Ovary (tissue), 9 donors: ENCODE results near the gene CAMSAP1. TPM values are rescaled to one million over a fixed set of nuclear protein-coding genes. Genes with fewer than 3 reads are reported as not detected.

ENCODE experiments used
- DNase-seq, 5 donors: peaks; one replicate each; pipeline ENCODE4 v3.0.0-alpha.2; 2019 to 2020
- H3K27ac ChIP-seq, 2 donors: fragments of 200-600 bp; one replicate each; pipeline versions ENCODE4 v1.5.1 to v1.8.0; 2019 to 2022
- H3K27me3 ChIP-seq: fragments of 200-600 bp; one replicate; pipeline ENCODE4 v1.8.0; 2022
- H3K36me3 ChIP-seq: fragments of 200-600 bp; sonication (generic); one replicate; pipeline ENCODE4 v1.5.1; 2019
- H3K4me1 ChIP-seq: one replicate; pipeline ENCODE4 v1.8.1; 2013; ENCODE audit warnings: mild to moderate bottlenecking, moderate library complexity; ENCODE audit not compliant: insufficient read depth
- H3K4me3 ChIP-seq: fragments of 200-600 bp; sonication (generic); one replicate; pipeline ENCODE4 v1.5.1; 2017
- H3K9me3 ChIP-seq, 2 donors: fragments of 200-600 bp in 1 of 2; sonication (generic) in 1 of 2; one replicate each; pipeline versions ENCODE4 v1.5.1 to v1.8.1; 2013 to 2019; ENCODE audit warnings: mild to moderate bottlenecking in 1 of 2, moderate library complexity in 1 of 2
- EP300 ChIP-seq: sonication (generic); formaldehyde crosslinking; IDR thresholded peaks from one replicate; pipeline ENCODE4 v1.6.1; 2017; ENCODE audit warnings: antibody characterized with exemption
- POLR2A ChIP-seq: fragments of 450-650 bp; IDR thresholded peaks from one replicate; pipeline ENCODE4 v1.6.1; 2017; ENCODE audit warnings: antibody characterized with exemption, mild to moderate bottlenecking, moderate library complexity
- WGBS, 3 donors: extraction: QIAGEN DNeasy Blood & Tissue Kit in 1 of 3; methylation state at CpG; one replicate each; pipeline versions ENCODE4 v1.1.5 to v1.1.7; 2013 to 2017; 5-methylcytosine and 5-hydroxymethylcytosine counted together
- intact Hi-C, 4 donors: fragments of 100-400 bp; cut with DNase I; formaldehyde crosslinking; loops; one replicate each; pipeline versions ENCODE4 v1.11.0 to v1.15.1; 2022 to 2023
- polyA plus RNA-seq, 2 donors: library from polyadenylated mRNA; stranded (reverse); fragments of 200-250 nt in 1 of 2; fragments of 350-450 nt in 1 of 2; fragmentation: Illumina TruSeq in 1 of 2; extraction: RNeasy Lipid Tissue Mini Kit (QIAGEN cat#74804) in 1 of 2; gene quantifications; one replicate each; pipeline ENCODE4 v1.2.3, GENCODE V29; 2013 to 2014
- total RNA-seq, 7 donors: library from RNA; depleted of rRNA in 2 of 7; stranded (reverse); fragments of >200 nt in 2 of 7; fragmentation: NEBNext Ultra II Directional in 3 of 7; extraction: Animal tissue kit (Norgen Biotek cat#: 25700) in 3 of 7; gene quantifications; one replicate each; pipeline versions ENCODE4 v1.1.0 to v1.2.4, GENCODE V29; 2016 to 2023
- TF ChIP-seq, protein P1 (sequence below), 3 donors: fragments of 450-650 bp in 2 of 3; fragments of 200-600 bp in 1 of 3; IDR thresholded peaks; one replicate each; pipeline versions ENCODE4 v1.5.1 to v1.8.0; 2016 to 2022; ENCODE audit warnings: antibody characterized with exemption in 3 of 3, mild to moderate bottlenecking in 1 of 3
- donor health status: DM: no; HTN: no; CAD: no; lungs with moderate emphysema.
- donor health status: DM: no; HTN: no; CAD: no.
- donor health status: Bipolar disorder and iron deficiency.
- donor health status: DM: yes; HTN: yes; CAD: no.
- donor health status: DM: no; HTN: no; CAD: no.
- donor health status: DM: yes; HTN: yes; CAD: no.

The CAMSAP1 gene
- total and polyA plus RNA-seq, 9 donors = 9.4 to 62.6 (median 38.0) TPM

DNA sequence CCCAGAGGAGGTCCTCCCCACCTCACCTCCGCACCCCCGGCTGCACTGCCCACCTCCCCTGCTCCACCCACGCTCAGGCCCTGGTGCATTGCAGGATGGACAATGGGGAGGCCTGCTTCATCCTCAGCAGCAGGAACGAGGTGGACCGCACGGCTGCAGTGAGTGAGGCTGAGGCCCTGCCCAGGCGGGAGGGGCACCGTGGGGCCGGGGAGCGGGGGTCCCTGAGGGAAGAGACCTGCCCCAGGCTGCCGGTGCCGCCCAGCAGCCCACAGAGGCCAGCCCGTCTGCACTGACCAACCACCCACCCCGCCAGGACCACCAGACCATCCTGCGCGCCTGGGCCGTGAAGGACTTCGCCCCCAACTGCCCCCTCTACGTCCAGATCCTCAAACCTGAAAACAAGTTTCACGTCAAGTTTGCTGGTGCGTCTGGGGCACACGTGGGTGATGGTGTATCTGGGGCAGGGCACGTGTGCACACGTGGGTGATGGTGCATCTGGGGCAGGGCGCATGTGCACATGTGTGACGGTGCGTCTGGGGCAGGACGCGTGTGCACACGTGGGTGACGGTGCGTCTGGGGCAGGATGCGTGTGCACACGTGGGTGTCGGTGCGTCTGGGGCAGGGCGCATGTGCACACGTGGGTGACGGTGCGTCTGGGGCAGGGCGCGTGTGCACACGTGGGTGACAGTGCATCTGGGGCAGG is 138.7 kb downstream of the CAMSAP1 start:
- no peaks in the 10 kb centered on the region for H3K36me3 ChIP-seq

DNA sequence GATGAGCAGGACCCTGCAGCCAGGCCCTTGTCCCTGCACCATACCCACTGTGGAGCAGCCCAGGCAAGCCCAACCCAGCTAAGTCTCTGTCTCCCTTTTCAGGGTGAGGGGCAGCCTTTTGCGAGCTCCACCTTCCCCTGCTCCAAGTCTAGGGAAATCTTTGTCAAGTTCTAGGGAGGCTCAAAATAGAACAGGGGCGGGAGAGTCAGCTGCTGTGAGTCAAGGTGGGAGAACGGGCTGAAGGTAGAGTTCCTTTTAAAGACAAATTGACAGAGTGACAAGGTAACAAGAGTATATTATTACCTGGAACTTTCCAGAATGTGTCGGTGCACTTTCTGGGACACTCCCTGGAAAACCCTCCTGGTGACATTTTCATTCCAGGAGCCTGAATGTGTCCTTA is 140.6 kb downstream of the CAMSAP1 start:
- TF ChIP-seq EP300 (no peak), POLR2A (no peak)
- TF ChIP-seq, protein P1, sequence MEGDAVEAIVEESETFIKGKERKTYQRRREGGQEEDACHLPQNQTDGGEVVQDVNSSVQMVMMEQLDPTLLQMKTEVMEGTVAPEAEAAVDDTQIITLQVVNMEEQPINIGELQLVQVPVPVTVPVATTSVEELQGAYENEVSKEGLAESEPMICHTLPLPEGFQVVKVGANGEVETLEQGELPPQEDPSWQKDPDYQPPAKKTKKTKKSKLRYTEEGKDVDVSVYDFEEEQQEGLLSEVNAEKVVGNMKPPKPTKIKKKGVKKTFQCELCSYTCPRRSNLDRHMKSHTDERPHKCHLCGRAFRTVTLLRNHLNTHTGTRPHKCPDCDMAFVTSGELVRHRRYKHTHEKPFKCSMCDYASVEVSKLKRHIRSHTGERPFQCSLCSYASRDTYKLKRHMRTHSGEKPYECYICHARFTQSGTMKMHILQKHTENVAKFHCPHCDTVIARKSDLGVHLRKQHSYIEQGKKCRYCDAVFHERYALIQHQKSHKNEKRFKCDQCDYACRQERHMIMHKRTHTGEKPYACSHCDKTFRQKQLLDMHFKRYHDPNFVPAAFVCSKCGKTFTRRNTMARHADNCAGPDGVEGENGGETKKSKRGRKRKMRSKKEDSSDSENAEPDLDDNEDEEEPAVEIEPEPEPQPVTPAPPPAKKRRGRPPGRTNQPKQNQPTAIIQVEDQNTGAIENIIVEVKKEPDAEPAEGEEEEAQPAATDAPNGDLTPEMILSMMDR (IDR thresholded peaks at IDR 0.05) = no peak
- intact Hi-C loops = no loop called here
- 96 to 98% (median 97%) methylated on average over 4 of the region's 4 CpGs for WGBS, 3 donors

More for the DNA sequence above, 138.7 kb downstream of the CAMSAP1 start:
- Histone ChIP-seq H3K9me3 (no peaks in the 10 kb centered on the region), H3K27me3 (no peaks in the 10 kb centered on the region), H3K4me3 (no peak overlapping the region), H3K27ac (no peak overlapping the region), H3K4me1 (no peaks in the 10 kb centered on the region)
- TF ChIP-seq POLR2A = no peak
- TF ChIP-seq, protein P1 (IDR thresholded peaks at IDR 0.05) = no peak
- intact Hi-C loops = no loop called here
- DNase-seq = no peak
- 84 to 88% (median 87%) methylated on average over 43 of the region's 43 CpGs for WGBS, 3 donors

DNA sequence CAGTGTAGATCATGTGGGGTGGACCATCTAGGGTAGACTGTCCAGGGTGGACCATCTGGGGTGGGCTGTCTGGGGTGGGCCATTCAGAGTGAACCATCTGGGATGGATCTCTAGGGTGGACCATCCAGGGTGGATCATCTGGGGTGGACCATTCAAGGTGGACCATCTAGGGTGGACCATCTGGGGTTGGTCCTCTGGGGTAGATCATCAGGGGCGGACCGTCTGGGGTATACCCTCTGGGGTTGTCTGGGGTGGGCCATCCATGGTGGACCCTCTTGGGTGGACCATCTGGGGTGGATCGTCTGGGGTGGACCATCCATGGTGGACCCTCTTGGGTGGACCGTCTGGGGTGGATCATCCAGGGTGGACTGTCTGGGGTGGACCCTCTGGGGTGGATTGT is 141.1 kb downstream of the CAMSAP1 start:
- TF ChIP-seq POLR2A = no peak
- TF ChIP-seq EP300 = no peak
- TF ChIP-seq, protein P1 (IDR thresholded peaks at IDR 0.05) = no peak
- WGBS, 3 donors = 90 to 98% (median 97%) methylated on average over 4 of the region's 4 CpGs
- no peak for DNase-seq
- H3K4me3 ChIP-seq = no peak overlapping the region
- no peaks in the 10 kb centered on the region for H3K4me1 ChIP-seq
- no peak overlapping the region for H3K27ac ChIP-seq
- no peaks in the 10 kb centered on the region for H3K27me3 ChIP-seq
- H3K36me3 ChIP-seq = no peaks in the 10 kb centered on the region
- intact Hi-C loops = no loop called here
- H3K9me3 ChIP-seq = no peaks in the 10 kb centered on the region

More for the DNA sequence above, 140.6 kb downstream of the CAMSAP1 start:
- Histone ChIP-seq H3K27me3 (no peaks in the 10 kb centered on the region), H3K4me1 (no peaks in the 10 kb centered on the region), H3K4me3 (no peak overlapping the region), H3K36me3 (no peaks in the 10 kb centered on the region), H3K9me3 (no peaks in the 10 kb centered on the region), H3K27ac (no peak overlapping the region)
- no peak for DNase-seq

DNA sequence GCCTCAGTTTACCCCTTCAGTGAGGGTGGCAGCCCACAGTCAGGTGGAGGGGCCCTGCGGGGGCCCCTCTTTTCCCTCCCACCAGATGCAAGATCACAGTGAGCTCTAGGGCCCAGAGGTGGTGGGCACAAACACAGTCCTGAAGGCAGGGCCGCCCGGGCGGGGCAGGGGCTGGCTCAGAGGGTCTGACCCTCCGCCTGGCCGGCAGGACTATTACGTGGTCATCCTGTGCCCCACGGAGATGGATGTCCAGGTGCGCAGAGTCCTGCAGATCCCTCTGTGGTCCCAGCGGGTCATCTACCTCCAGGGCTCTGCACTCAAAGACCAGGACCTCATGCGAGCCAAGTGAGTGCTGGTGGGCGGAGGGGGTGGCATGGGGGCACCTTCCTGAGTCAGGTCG is 141.9 kb downstream of the CAMSAP1 start:
- 95 to 96% (median 95%) methylated on average over 13 of the region's 13 CpGs for WGBS, 3 donors

More for the DNA sequence above, 141.9 kb downstream of the CAMSAP1 start:
- DNase-seq = no peak
- no peak for TF ChIP-seq POLR2A
- no peak for TF ChIP-seq EP300
- TF ChIP-seq, protein P1 (IDR thresholded peaks at IDR 0.05) = no peak
- H3K4me1 ChIP-seq = no peaks in the 10 kb centered on the region
- H3K4me3 ChIP-seq = no peak overlapping the region
- no peaks in the 10 kb centered on the region for H3K27me3 ChIP-seq
- intact Hi-C loops = no loop called here
- no peaks in the 10 kb centered on the region for H3K9me3 ChIP-seq
- no peak overlapping the region for H3K27ac ChIP-seq
- H3K36me3 ChIP-seq = no peaks in the 10 kb centered on the region
